ENCODE results near the gene SH3D19.

SH3D19 gene

DNA sequence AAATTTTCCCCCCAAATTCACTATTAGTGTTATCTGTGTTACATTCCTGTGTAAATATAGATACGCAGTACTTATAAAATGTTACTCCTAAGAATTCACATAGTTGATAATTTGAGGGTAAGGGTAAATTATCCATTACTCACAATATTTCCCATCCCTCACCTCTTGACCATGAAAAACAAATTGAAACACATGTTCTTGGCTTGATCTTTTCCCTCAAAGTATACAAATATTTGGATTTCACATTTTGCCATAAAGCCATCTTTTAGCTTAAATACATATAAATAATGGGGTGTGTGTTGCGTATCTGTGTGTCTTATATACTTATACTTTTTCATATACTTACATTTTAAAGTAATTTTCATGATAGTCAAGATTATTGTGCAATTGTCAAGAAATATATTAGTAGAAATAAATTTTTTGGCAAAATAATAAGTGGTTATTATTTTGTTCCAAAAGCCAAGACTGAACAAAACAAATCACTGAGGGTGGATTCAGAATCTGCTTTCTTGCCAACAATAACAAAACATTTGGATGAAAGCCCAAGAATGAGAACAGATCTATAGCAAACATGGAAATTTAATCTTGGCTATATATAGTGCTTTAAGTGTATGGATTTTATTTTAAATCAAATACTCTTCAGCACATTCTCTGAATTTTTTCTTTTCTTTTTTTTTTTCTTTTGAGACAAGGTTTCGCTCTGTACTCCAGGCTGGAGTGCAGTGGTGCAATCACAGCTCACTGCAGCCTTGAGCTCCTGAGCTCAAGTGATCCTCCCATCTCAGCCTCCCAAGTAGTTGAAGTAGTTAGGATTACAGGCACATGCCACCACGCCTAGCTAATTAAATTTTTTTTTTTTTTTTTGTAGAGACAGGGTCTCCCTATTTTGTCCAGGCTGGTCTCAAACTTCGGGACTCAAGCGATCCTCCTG is 97.0 kb downstream of the SH3D19 start:
- no peak for DNase-seq (ENCODE audit: low spot score)

DNA sequence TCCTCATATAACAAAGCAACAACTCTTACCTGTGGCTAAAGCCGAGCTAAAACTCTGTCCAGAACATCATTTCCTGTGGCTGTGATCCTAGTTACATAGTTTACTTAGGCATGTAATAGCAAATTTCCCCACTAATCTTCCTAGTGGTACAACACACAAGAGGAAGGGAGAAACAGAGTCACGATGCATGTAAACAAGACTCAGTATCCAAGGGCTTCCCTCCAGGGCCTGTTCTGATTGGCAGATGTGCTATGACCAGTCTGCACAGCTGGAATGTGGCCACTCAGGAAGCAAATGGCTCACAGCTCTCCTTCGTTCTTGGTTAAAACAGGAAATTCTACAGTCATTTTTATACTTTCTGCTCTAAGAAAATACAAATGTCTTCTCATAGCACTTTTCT is 97.7 kb downstream of the SH3D19 start:
- peak; percentile 84 for DNase-seq (ENCODE audit: low spot score)

DNA sequence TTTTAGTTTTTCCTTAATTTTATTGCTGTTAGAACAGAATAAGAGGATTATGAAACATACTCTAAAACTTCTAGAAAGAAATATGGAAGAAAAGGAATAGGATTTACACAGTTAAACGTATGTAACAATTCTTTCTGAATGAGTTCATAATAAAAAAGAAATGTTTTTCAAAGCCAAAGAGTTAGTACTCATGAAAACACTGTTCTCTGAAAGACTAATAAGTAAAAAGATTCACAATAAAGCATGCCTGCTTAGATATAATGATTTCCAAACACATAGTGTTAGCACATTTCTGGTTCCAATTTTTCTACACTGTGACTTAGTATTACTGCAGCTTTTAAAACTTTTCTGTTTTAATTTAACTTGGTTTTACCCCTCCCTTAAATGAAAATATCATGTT is 98.2 kb downstream of the SH3D19 start:
- DNase-seq (ENCODE audit: low spot score) = no peak

DNA sequence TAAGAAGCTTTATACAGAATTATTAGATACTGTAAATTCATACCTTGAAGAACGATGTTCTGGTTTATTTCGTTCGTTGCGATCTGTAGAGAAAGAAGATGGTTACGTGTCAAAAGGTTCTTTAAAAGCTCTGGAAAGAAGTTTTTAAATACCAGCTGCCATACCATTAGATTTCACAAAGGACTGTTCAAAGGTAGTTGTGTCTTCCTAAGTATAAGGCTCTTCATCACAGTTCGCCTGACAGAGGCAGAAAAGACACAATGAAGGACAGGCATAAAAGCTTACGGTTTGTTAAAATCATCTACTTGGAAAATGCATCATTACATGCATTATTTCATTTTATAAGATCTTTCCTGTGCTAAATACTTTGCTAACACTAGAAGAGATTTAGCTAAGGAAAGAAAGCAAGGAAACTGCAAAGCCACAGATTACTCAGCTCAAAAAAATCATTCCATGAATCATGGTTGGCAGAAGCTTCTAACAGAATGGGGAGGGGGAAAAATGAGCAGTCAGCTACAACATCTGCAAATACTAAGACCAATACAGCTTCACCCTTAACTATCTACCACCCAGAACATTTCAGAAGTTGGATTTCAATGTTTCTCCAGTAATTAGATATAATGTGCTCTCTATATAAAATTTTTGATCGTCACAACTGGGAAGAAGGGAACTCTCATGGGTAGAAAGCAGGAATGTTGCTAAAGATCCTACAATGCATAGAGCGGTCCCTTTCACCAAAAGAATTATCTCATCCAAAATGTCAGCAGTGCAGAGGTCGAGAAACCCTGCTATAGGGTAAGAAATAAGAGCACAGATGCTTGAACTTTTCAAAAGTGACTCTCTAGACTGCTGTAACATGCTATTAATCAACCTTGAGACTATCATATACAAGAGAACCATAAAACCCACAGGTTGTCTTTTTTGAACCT is 99.1 kb downstream of the SH3D19 start:
- peak; percentile 68 for DNase-seq (ENCODE audit: low spot score)

DNA sequence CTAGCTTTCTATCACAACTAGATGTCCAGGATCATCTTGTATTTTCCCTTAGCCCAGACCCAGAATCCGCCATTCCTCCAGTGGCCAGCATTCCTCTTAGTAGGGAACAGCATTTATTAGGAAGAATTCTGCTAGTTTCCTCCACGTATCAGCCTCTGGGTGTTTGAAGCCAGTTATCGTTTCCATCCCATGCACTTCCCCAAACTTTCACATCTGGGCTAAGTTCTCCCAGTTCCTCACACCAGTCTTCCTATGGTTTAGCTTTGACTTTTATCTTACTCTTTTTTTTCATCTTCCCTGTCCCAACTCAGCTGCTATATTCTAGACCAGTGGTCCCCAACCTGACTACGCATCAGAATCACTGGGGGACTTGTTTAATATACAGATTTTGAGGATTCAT is 101.9 kb downstream of the SH3D19 start:
- DNase-seq (ENCODE audit: low spot score) = no peak

DNA sequence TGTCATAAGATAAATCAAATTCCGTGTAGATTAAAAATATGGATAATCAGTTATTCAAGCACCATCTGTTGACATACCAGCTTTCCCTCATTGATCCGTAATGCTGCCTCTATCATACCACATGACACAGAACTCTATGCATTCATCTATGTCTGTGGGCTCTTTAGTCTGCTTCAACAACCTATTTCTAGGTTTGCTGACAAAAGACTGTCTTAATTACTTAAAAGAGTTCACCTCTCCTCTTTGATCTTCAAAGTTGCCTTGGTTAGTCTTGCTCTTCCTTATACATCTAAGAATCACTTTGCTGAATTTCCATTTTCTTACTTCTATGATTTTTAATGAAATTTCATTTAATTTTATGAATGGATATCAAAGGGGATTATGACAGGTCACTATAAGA is 105.5 kb downstream of the SH3D19 start:
- DNase-seq (ENCODE audit: low spot score) = no peak

DNA sequence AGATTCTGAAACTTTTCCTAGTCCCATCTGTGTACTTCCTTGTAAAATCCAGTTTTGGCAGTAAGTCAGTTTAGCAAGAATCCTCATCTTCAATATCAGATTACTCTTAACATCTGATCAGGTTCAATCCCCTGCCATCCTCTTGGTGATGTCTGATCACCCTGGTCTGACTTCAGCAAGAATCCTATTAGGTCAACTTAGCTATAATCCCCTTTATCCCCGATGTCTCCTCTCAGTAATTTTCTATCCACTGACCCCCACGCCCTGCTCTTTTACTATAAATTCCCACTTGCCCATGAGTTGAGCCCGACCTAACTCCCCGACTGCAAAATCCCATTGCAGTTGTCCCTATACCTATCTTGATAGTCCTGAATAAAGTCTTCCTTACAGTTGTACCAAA is 106.3 kb downstream of the SH3D19 start:
- DNase-seq (ENCODE audit: low spot score) = no peak

DNA sequence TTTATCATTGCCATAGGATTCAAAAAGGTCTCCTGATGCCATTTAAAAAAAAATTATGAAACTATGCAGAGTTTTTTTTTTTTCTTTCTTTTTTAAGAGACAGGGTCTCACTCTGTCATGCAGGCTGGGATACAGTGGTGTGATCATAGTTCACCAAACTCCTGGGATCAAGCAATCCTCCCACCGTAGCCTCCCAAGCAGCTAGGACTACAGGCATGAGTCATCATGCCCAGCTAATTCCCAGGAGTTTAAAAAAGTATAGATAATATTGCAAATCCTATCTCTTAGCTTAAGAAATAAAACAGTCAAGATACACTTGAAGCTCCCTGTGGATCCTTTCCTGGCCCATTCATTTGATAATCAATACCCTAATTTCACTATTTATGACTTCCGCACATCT is 107.1 kb downstream of the SH3D19 start:
- no peak for DNase-seq (ENCODE audit: low spot score)

DNA sequence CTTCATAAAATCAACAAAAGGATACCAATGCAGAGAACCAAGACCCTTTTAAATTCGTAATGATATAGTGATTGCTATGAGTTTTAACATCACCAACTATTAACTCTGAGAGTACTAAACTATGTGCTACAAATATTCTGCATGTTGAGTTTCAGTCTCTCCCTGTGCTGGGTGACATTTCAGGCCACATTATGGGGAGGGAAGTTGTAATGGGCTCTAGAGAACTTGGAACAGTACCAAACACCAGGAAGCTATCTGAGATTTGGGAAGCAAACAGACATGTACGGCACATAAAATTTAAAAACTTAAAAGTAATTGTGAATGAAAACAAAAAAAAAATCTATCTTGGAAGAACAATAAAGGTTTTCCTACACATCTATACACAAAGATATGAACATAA is 108.1 kb downstream of the SH3D19 start:
- no peak for DNase-seq (ENCODE audit: low spot score)

DNA sequence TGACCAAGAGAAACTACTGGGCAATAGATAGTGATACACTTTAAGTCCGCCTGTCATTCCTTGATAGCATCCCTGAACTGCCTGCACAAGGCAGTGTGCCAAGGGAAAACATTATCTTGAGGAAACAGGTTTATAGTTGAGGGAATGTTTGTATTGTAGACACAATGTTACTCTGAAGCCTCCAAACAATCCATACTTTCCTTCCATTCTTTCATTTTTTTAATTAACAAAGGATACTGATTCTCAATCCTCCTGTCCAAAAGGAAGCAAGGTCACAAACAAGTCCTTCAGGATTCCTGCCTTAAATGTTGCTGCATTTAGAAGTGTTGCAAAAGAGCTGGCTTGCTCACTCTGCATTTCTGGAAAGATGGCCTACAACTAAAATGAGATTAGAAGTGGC is 110.1 kb downstream of the SH3D19 start:
- no peak for DNase-seq (ENCODE audit: low spot score)

DNA sequence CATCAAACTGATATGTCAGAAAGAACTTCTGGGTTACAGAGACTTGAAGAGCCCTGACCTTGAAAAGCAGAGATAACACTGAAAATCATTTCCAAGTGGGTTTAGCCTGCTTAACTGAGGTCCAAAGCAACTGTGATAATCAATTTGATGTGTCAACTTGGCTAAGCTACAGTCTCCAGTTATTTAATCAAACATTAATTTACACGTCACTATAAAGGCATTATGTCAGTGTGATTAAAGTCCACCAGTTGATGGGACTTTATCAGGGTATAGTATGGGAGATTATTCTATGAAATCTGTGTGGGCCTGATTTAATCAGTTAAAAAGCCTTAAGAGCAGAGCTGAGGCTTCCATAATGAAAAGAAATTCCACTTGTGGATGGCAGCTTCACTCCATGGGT is 117.5 kb downstream of the SH3D19 start:
- DNase-seq (ENCODE audit: low spot score) = no peak

DNA sequence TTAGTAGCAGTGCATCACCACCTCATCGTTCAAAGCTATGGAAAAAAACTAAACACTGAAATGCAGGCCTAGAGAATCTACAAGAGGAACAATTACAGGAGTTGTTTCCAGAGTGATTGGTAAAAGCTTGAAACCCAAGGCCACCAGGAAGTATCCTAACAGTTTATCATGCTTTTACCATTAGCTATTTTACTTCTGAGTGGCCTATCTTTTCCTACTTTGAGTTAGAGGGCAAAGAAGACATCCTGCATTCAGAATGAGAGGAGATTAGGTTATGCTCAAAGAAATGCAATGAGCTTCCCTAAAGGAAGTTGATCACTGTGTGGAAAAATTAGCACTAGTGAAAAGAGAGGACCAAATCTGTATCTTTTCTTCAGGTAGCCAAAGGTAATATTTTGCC is 118.2 kb downstream of the SH3D19 start:
- DNase-seq (ENCODE audit: low spot score) = no peak

DNA sequence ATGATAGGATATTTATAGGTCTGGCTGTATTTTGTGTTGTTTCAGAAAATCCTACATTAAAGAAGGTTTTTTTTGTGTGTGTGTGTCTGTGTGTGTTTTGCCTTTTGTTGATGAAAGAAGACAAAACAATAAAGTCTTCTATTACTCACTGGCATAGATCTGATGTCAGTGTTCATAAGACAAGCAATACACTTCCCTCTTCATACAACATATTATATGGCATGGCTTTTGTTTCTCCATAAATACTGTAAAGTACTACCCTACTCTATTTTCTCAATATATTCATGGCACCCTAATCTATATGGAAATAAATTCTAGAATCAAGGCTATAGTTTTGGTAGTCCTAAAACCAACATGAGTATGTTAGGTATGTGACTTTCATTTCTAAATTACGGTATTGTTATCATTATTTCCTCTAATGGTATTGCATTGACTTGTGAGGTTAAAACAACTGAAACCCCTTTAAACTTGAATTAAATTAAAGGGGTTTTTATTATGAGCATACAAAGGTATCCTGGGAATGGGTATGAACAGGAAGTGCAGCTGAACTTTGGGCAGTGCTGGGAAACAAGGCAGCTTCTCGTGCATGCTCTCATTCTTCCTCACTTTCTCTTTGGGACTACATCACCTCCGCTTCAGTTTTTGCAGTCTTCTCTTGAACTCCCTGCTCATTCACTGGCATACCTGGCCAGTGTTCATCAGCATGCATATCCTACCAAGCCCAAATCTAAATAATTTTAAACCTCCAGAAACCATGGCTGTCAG is 119.0 kb downstream of the SH3D19 start:
- DNase-seq (ENCODE audit: low spot score) = no peak

DNA sequence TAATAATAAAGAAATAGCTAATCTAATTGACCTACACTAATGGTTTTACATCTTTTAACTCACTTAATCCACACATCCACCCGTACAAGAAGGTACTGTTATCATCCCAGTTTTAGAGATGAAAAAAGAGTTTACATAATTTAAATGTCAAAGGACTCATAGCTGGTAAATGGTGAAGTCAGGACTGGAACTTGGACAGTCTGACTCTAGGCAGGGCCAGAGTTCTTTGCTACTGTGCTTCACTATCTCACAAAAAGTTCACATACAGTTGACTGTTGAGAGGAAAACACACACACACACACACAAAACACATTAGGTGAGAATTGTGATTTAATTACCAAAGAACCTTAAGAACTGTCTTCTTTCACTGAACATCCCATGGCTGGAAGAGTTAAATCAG is 119.7 kb downstream of the SH3D19 start:
- no peak for DNase-seq (ENCODE audit: low spot score)

DNA sequence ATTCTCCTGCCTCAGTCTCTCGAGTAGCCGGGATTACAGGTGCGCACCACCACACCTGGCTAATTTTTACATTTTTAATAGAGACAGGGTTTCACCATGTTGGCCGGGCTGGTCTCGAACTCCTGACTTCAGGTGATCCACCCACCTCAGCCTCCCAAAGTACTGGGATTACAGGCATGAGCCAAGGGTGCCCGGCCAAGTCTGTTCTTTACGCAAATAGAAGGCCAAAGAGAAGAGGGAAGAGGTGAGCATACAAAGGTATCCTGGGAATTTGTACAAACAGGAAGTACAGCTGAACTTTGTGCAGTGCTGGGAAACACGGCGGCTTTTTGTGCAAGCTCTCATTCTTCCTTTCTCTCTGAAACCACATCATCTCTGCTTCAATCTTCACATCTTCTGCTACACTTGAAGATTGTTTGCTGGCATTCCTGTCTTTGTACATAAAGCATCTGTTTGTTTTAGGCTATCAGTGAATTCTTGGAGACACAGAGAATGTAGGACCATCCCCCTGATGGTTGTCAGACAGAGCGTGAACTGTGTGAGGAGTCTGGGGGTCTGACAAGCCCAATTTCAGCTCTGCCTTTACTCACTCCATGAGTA is 120.4 kb downstream of the SH3D19 start:
- no peak for DNase-seq (ENCODE audit: low spot score)

DNA sequence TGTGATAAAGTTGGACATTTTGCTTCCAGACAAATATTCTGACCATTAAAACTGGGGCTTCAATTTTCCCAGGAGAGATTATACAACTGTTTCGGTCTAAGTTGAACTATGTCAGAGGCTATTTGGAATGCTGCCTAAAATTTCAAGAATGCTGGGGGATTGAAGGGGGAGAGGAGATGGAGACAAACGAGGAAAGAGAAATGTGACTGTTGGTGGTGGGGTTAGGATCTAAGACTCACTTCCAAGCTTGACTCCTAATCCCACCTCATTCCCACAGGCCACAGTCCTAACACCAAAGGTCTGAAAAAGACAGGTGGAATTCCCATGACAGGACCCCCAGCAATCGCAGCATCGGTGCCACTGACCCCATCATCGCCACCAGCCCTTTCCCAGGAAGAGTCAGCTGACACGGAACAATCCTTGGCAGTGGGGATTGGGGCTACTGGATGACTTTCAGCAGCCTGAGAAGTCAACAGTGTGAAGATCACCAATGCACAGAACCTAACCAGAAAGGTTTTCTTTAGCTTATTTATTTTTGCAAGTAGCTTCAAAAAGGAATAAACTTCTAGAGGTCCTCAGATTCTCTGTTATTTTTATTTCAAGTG is 122.5 kb downstream of the SH3D19 start:
- DNase-seq (ENCODE audit: low spot score) = no peak

DNA sequence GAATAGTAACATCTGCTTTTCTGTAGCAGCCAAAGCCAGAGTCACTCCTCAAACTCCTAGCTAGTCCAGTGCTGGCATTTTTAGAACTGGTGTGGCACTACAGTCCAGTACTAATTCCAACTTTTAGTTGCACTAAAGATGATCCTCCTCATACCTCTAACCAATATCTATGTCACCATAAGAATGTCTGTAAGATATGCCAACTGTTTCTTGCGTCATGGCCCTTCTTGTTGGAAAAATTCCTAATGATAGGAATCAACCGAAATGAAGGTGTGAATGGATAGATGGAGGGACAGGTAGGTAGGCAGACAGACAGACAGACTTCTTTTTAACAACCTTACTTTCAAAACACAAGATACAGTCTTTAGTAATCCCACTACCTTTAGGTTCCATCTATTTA is 123.0 kb downstream of the SH3D19 start:
- DNase-seq (ENCODE audit: low spot score) = no peak

DNA sequence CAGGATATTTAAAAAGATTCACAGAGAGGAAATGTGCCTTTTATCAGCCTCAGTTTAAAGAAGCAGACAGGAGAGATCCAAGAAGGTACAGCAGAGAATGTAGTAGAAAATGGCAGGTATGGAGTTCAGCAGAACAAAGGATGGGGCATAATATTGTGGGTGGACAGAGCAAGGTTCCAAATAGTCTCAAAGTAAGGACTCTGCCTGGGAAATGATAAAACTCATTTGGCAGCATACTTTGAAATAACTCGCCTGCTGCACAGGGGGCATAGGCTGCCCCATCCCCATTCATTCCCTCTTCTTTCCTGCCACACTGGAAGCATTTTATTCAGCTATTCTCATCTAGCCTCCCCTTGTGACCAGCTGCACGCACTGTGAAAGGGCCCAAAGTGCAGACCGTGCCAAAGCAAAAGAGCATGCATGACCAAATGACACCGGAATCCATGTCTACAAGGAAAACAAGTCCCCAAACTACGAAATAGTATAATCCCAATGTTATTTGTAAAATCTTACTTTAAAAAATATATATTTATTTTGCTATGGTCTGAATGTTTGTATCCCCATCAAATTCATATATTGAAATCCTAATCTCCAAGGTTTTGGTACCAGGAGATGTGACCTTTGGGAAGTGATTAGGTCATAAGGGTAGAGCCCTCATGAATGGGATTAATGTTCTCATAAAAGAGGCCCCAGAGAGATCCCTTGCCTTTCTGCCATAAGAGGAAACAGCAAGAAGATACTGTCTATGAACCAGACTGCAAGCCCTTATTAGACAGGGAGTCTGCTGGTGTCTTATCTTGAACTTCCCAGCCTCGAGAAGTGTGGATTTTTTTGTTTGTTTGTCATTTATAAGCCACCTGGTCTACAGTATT is 125.8 kb downstream of the SH3D19 start:
- peak; percentile 91 for DNase-seq (ENCODE audit: low spot score)

DNA sequence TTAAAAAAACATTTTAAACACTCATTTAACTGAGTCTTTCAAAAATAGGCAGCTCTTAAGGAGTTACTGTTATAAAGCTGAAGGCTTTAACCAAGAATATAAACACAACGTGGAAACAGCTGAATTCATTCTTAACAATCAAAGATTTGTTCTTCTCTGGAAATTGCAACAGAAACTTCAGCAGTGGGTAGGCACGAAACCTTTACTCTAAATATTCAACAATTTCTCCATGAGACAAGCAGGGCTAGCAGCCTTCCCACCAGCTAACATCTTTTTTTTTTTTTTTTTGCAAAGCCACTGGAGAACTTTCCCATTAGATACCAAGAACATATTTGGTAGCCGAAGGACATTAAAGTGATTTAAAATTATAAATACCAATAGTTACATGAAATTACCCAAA is 126.7 kb downstream of the SH3D19 start:
- no peak for DNase-seq (ENCODE audit: low spot score)

DNA sequence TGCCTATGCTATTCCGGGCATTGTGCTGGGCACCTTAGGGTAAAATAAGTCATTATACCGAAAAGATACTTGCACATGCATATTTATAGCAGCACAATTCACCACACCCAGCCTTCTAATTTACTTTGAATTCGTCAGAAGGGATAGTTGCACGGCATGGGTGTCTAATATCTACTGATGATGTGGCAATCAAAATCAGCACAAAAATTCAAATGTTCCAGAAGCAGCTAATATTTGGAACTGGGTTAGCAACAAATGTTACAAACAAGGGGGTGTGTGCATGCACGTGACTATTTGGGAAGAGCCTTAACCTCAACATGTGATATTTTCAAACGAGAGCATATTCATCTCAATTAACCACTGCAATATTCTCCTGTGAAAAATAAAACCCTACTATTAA is 128.2 kb downstream of the SH3D19 start:
- no peak for DNase-seq (ENCODE audit: low spot score)

Data from Ammon's horn (tissue), 1 donor.